Right lobe of liver (tissue), 4 donors: ENCODE measurements around the gene DMRT1.

Experiments used
- CTCF ChIP-seq, 4 donors: fragments of 200-600 bp in 3 of 4; fragments of 450-650 bp in 1 of 4; IDR thresholded peaks; one replicate each; pipeline versions ENCODE4 v1.5.1 to v1.8.0; 2016 to 2022; ENCODE audit warnings: antibody characterized with exemption in 4 of 4, mild to moderate bottlenecking in 2 of 4
- POLR2A ChIP-seq: fragments of 450-650 bp; IDR thresholded peaks from one replicate; pipeline ENCODE4 v1.6.1; 2017; ENCODE audit warnings: antibody characterized with exemption, mild to moderate bottlenecking
- donor health status: DM: no; HTN: no; CAD: no.
- donor health status: DM: no; HTN: no; CAD: no.
- donor health status: DM: no; HTN: yes; CAD: no.

- TF ChIP-seq CTCF (IDR thresholded peaks at IDR 0.05): no peak
- no peak for TF ChIP-seq POLR2A
Measured at GRCh38 chr9:976943-977837, 135.7 kb downstream of the DMRT1 start.
